ENCODE measurements around the gene MIB1. TPM values are rescaled to one million over a fixed set of nuclear protein-coding genes. Genes with fewer than 3 reads are reported as not detected.
A peak's percentile ranks its signal among the peaks of the same experiment; 100 is the strongest.

MIB1 gene
- total and polyA plus RNA-seq, 9 of the 15 experiments (the other 6 are each of a cell fraction or from before 2014, with no cell fraction given), result 7.2 to 43.8 (median 23.2) TPM

GRCh38 chr18:21843341-21843740 lies 102.7 kb downstream of the MIB1 start (continued):
- no peak for TF ChIP-seq REST (IDR thresholded peaks at IDR 0.05; ENCODE audit: borderline replicate concordance)
- no peak for TF ChIP-seq REST (CRISPR knock-in tag; IDR thresholded peaks at IDR 0.05; ENCODE audit: low read depth)
- no peak for TF ChIP-seq RBM25 (IDR thresholded peaks at IDR 0.05; ENCODE audit: low read depth, low read length, severe bottlenecking)
- no peak for TF ChIP-seq ZC3H4 (CRISPR knock-in tag; IDR thresholded peaks at IDR 0.05; ENCODE audit: borderline replicate concordance)
- peak; percentile 87 for TF ChIP-seq ZNF316 (IDR thresholded peaks at IDR 0.05)
- TF ChIP-seq LARP7 (IDR thresholded peaks at IDR 0.05), result no peak
- peak; percentile 40; the same call in 1 of the 2 replicates for TF ChIP-seq MAFK (IDR thresholded peaks at IDR 0.05; ENCODE audit: low read length)
- TF ChIP-seq PTRF (tag; IDR thresholded peaks at IDR 0.05), result no peak
- TF ChIP-seq IRF9 (tag; IDR thresholded peaks at IDR 0.05), result no peak
- TF ChIP-seq BRF1 (IDR thresholded peaks at IDR 0.05; ENCODE audit: borderline replicate concordance, extremely low read depth, insufficient read length), result no peak
- TF ChIP-seq CREB1 (IDR thresholded peaks at IDR 0.05), result no peak
- no peak for TF ChIP-seq CREB1 (CRISPR knock-in tag; IDR thresholded peaks at IDR 0.05)
- TF ChIP-seq SMARCA4 (IDR thresholded peaks at IDR 0.05), result no peak
- TF ChIP-seq ZBTB34 (CRISPR knock-in tag; IDR thresholded peaks at IDR 0.05), result no peak
- TF ChIP-seq OTX1 (CRISPR knock-in tag; IDR thresholded peaks at IDR 0.05), result no peak
- TF ChIP-seq ZNF518B (CRISPR knock-in tag; IDR thresholded peaks at IDR 0.05), result no peak
- TF ChIP-seq C11orf30 (IDR thresholded peaks at IDR 0.05; ENCODE audit: low read depth), result peak; percentile 74
